GM10266 (cell line): Measurements from ENCODE around the gene DLG2.

Source experiments
- DNase-seq: peaks from one replicate; pipeline ENCODE4 v3.0.0; 2012; ENCODE audit errors: extremely low spot score
- TF ChIP-seq, protein P1 (sequence below): IDR thresholded peaks from 2 replicates; pipeline ENCODE4 v1.5.1; 2012; ENCODE audit warnings: mild to moderate bottlenecking, low read depth; ENCODE audit not compliant: control insufficient read depth, insufficient read depth; ENCODE audit errors: missing control alignments

DLG2 gene

DNA sequence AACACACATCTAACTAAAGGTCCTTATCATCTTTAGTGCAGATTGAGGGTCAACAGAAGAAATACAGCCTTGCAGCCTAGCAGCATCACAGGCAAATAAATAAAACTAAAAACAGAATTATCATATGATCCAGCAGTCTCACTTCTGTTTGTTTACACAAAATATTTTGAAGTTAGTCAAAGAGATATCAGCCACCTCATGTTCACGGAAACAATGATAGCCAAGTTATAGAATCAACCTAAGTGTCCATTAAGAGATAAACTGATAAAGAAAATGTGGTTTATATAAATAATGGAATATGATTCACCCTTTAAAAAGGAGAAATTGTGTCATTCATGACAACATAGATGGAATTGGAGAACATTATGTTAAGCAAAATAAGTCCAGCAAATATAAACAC is 1602.9 kb downstream of the DLG2 start:
- TF ChIP-seq, protein P1, sequence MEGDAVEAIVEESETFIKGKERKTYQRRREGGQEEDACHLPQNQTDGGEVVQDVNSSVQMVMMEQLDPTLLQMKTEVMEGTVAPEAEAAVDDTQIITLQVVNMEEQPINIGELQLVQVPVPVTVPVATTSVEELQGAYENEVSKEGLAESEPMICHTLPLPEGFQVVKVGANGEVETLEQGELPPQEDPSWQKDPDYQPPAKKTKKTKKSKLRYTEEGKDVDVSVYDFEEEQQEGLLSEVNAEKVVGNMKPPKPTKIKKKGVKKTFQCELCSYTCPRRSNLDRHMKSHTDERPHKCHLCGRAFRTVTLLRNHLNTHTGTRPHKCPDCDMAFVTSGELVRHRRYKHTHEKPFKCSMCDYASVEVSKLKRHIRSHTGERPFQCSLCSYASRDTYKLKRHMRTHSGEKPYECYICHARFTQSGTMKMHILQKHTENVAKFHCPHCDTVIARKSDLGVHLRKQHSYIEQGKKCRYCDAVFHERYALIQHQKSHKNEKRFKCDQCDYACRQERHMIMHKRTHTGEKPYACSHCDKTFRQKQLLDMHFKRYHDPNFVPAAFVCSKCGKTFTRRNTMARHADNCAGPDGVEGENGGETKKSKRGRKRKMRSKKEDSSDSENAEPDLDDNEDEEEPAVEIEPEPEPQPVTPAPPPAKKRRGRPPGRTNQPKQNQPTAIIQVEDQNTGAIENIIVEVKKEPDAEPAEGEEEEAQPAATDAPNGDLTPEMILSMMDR = no peak
- DNase-seq = no peak

DNA sequence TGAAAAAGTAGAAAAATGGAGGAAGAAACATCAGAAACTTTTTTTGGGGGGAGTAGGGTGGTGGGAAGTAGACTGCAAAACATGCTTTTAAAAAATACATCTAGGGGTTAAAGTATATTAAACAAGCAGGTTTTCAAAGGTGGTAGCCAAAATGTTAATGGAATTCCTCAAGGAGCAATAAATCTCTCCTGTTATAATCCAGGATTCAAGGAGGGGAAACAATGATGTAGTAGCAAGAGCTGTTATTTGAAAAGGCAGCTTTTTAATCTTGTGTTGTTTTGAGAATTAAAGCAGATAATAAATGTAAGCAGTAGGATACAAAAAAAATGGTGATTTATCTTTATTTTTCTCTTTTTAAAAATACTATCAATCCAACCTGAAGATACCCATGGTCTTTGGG is 1604.4 kb downstream of the DLG2 start:
- TF ChIP-seq, protein P1 = no peak
- DNase-seq = no peak

DNA sequence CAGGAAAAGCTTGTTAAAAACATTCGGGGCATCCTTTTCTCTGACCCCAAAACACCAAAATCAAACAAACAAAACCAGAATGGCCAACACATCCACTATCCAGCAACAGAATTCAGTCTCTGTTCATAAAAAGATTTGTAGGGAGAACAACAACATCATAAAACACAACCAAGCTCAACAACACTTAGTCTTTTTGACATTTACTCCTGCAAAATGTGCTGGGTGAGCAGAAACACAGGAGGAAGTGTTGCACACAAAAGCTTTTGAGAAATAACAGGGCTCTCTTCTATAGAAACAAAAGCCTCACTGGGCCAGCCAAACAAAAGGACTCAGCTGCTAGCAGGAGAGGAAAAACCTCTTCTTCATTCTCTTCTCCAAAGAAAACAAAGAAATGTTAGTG is 1604.9 kb downstream of the DLG2 start:
- TF ChIP-seq, protein P1 = no peak
- no peak for DNase-seq

DNA sequence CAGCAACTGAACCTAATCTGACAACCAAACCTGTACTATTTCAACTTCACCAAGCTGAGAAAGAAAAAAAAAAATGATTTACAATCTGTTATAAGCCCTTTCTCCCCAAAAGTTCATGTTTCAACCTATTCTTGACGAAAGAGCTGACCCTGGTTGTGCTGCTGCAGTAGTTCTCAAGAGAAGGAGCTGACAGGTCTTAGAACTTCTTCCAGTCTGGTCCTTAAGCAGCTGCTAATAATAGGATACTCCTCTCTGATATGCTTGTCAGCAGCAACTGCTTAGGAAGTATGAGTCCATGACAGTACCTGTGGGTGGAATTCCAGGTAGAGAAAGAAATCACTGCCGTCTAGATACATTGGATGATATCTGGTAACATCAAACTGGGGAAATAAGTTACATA is 1605.9 kb downstream of the DLG2 start:
- TF ChIP-seq, protein P1 = no peak

DNA sequence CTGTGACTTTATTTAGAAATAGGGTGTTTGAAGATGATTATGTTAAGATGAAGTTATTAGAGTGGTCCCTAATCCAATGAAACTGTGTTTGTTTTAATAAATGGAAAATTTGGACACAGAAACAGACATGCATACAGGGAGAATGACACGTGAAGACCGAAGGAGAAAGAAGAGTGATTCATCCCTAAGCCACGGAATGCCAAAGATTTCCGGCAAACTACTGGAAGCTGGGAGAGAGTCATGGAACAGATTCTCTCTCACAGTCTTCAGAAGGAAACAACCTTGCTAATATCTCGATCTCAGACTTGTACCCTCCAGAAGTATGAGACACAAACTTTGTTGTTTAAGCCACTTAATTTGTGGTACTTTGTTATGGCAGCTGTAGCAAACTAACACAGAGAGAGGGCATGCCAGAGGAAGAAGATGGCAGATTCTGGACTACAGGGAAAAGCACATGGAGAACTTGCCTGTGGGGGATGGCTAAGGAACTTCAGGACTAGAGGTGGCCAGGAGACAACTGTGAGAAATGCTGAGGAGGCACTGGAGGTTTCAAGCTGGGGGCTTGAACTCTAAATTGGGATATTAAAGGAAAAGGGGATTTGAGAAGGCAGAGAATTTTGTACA is 1607.5 kb downstream of the DLG2 start:
- TF ChIP-seq, protein P1 = no peak
- DNase-seq = no peak

More for the DNA sequence above, 1605.9 kb downstream of the DLG2 start:
- no peak for DNase-seq

DNA sequence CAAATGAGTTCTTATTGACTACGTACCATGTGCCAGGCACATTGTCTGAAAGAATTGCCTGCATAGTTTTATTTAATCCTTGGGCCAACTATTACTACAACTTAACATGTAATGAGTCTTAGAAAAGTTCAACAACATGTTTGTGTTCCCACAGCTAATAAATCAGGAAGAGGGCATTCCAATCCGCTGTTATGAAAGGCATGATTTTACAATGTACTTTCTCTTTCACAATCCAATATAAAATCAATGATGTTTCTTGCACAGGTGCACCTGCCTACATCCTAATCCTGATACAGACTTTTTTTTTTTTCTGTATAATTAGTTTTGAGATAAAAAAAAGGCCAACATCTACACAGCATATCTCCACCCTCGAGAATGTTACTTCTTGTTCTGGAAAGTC is 1612.6 kb downstream of the DLG2 start:
- no peak for DNase-seq
- TF ChIP-seq, protein P1 = no peak

DNA sequence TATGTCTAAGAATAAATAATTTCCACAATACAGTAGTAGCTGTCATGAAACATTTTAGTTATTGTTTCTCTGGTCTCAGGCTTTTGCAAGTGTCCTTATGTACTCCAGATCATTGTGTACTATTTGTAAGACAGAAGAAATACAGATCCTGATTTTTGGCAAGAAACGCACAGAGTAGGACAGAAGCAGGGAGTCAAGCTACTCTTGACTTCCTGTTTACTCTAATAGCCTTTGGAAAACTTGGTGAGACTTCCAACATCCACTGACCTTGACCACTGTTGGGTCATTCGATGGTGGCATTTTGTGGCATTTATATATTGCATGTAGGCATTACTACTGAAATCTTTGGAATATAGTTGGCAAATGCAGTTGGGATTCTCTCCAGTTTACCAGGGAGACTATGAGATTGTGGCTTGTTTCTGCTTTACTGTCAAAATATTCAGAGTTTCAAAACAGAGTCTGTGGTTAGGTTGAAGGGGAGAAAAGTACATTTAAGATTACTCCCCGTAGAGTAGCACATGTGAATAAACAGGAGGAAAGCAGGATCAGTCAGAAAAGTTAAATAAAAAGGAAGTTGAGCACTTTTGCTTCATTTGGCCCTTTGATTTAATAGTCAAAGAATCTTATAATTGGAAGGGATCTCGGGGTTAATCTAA is 1614.8 kb downstream of the DLG2 start:
- no peak for DNase-seq
- TF ChIP-seq, protein P1 = no peak
